ENCODE data around the gene SLC16A10. TPM values are rescaled to one million over a fixed set of nuclear protein-coding genes. Genes with fewer than 3 reads are reported as not detected.

SLC16A10 gene
- total and polyA plus RNA-seq, 2 of the 8 experiments (the other 6 are each of a cell fraction or from before 2014, with no cell fraction given) = 18.6 to 23.2 TPM

DNA sequence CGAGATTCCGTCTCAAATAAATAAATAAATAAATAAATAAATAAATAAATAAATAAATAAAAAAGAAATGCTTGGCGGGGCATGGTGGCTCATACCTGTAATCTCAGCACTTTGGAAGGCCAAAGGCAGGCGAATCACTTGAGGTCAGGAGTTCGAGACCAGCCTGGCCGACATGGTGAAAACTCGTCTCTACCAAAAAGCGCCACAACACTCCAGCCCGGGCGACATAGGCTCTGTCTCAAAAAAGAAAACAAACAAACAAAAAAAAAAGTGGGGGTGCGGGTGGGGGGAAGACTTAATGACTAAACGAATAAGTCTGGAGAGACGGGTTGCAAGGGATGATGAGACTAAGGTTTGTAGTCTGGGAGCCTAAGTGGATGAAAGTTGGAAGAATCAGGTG, 170.7 kb downstream of the SLC16A10 start:
- H3K36me3 ChIP-seq (ENCODE audit: control insufficient read depth in 2 of 4, insufficient read depth in 4 of 4, low read length in 3 of 4) = no peaks in the 10 kb centered on the region; a peak in 1 of 8 replicates
- POLR2A ChIA-PET (ENCODE audit: partially characterized antibody) = interaction anchor here (1.4 kb wide), 1 partner anchor 224 kb away, joined by 3 read pairs; no protein-coding TSS in a partner anchor
- peaks cover 2 to 18% (median 10%) of the 10 kb centered on the region in 4 experiments; a peak in 6 of 7 replicates for H3K4me1 ChIP-seq (replicated peaks in 1 of 4; ENCODE audit: control insufficient read depth in 3 of 4, insufficient read depth in 4 of 4, low read length in 3 of 4)
- TF ChIP-seq EZH2 (IDR thresholded peaks at IDR 0.05; ENCODE audit: low read depth, low read length, severe bottlenecking) (no peak), JUN (IDR thresholded peaks at IDR 0.05; ENCODE audit: low read depth, low read length) (no peak), TEAD4 (IDR thresholded peaks at IDR 0.05; ENCODE audit: low read depth, low read length) (no peak), SP4 (IDR thresholded peaks at IDR 0.05; ENCODE audit: low read length) (no peak), RXRA (IDR thresholded peaks at IDR 0.05; ENCODE audit: insufficient read depth, low read depth, low read length) (no peak), PHF8 (conservative IDR thresholded peaks at IDR 0.05; ENCODE audit: low read depth, low read length) (no peak), CTBP2 (IDR thresholded peaks at IDR 0.05; ENCODE audit: borderline replicate concordance, insufficient read depth, insufficient read length, low read length) (no peak), GTF2F1 (IDR thresholded peaks at IDR 0.05; ENCODE audit: borderline replicate concordance, low read depth, low read length) (no peak)
- TF ChIP-seq, protein P1, sequence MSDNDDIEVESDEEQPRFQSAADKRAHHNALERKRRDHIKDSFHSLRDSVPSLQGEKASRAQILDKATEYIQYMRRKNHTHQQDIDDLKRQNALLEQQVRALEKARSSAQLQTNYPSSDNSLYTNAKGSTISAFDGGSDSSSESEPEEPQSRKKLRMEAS (IDR thresholded peaks at IDR 0.05) = no peak

More for the DNA sequence above, 170.7 kb downstream of the SLC16A10 start:
- CTCF ChIA-PET (ENCODE audit: partially characterized antibody) = interaction anchor here (0.9 to 1.9 kb wide), 11 partner anchors 31 to 788 kb away, joined by 3 to 9 read pairs (median 4); no protein-coding TSS in a partner anchor
- Histone ChIP-seq H3K4me2 (ENCODE audit: insufficient read depth in 1 of 2, low read depth in 2 of 2, low read length in 2 of 2) (no peak overlapping the region), H3K9me3 (ENCODE audit: insufficient read depth in 2 of 2, low read depth in 1 of 2, low read length in 1 of 2) (no peaks in the 10 kb centered on the region), H2BK5ac (ENCODE audit: low read depth, low read length) (no peak overlapping the region), H3K79me2 (ENCODE audit: control insufficient read depth in 1 of 2, insufficient read depth in 2 of 2, low read length in 2 of 2) (peaks cover 3 to 27% of the 10 kb centered on the region in 2 experiments; a peak in 3 of 4 replicates), H2AFZ (ENCODE audit: low read length) (no peak overlapping the region), H3K18ac (ENCODE audit: extremely low read depth, low read length) (no peak overlapping the region), H4K8ac (ENCODE audit: extremely low read depth, insufficient read depth, low read length) (no peak overlapping the region), H4K20me1 (replicated peaks in 1 of 2; ENCODE audit: control insufficient read depth in 1 of 2, insufficient read depth in 2 of 2, low read length in 2 of 2) (peaks cover 0 to 2% of the 10 kb centered on the region in 2 experiments), H4K5ac (ENCODE audit: insufficient read length, low read depth, low read length) (no peak overlapping the region), H3K79me1 (ENCODE audit: low read depth, low read length) (no peaks in the 10 kb centered on the region; the same call in 1 of the 2 replicates), H2BK12ac (ENCODE audit: low read depth, low read length) (no peak overlapping the region), H2AK5ac (ENCODE audit: low read depth, low read length) (no peak overlapping the region), H4K91ac (replicated peaks; ENCODE audit: insufficient read length, low read length) (no peak overlapping the region), H3K4me3 (ENCODE audit: extremely low read depth in 1 of 4, insufficient read depth in 2 of 4, low read depth in 3 of 4, low read length in 4 of 4) (no peak overlapping the region), H3K9ac (replicated peaks in 1 of 4; ENCODE audit: extremely low read depth in 1 of 4, low read depth in 3 of 4, low read length in 3 of 4) (no peak overlapping the region), H3K56ac (replicated peaks; ENCODE audit: insufficient read length, low read depth, low read length) (no peak overlapping the region), H3K14ac (ENCODE audit: insufficient read length) (no peak overlapping the region), H3K27me3 (replicated peaks in 1 of 4; ENCODE audit: control insufficient read depth in 3 of 4, extremely low read depth in 1 of 4, insufficient read depth in 3 of 4, low read length in 3 of 4) (no peaks in the 10 kb centered on the region), H2BK120ac (replicated peaks; ENCODE audit: low read depth, low read length) (no peak overlapping the region), H3K23me2 (ENCODE audit: low read depth, low read length) (peaks cover 3% of the 10 kb centered on the region; the same call in 1 of the 2 replicates), H2BK15ac (ENCODE audit: low read length) (no peak overlapping the region), H3K23ac (ENCODE audit: insufficient read length) (no peak overlapping the region), H3K27ac (ENCODE audit: low read depth, low read length) (no peak overlapping the region), H2BK20ac (ENCODE audit: low read length) (no peak overlapping the region), H3K4ac (replicated peaks; ENCODE audit: insufficient read length, low read depth, low read length) (no peak overlapping the region)
- WGBS, 2 experiments (ENCODE audit: extremely low coverage in 1 of 2, insufficient coverage in 1 of 2, insufficient read length in 1 of 2, insufficient replicate concordance in 2 of 2, low coverage in 1 of 2, low lambda C conversion rate in 2 of 2, missing lambda C conversion rate in 1 of 2) = 88% methylated on average over 13 of the region's 13 CpGs; no CpG with 5 or more reads in 1 of the 2 experiments
- DNase-seq (ENCODE audit: low read depth in 1 of 2, low spot score in 2 of 2) = no peak
- FAIRE-seq = no peak
